ENCODE measurements around the gene TMEM52B.
"Not testable (repeated sequence)": the region's sequence is repeated elsewhere in the genome, so short reads cannot be mapped to it uniquely, and the experiment has no call there.

The TMEM52B gene

GRCh38 chr12:10171973-10172728, 6.7 kb upstream of the TMEM52B start, which contains the start of gene OLR1:
Gene OLR1 (minus strand): TSS chr12:10172132. CDS start chr12:10172077, 55 bp downstream.
- no peak for DNase-seq

- DNase-seq: no peak
These were observed 3.7 kb upstream of the TMEM52B start for GRCh38 chr12:10174986-10175614.

GRCh38 chr12:10175846-10176636, 2.8 kb upstream of the TMEM52B start:
- no peak for DNase-seq

- DNase-seq: no peak
These were observed 947 bp downstream of the TMEM52B start for GRCh38 chr12:10179776-10180181.

GRCh38 chr12:10182354-10183049, 3.7 kb downstream of the TMEM52B start:
- DNase-seq: no peak

- DNase-seq: no peak
These were observed 5.5 kb downstream of the TMEM52B start for GRCh38 chr12:10184261-10184843.

- DNase-seq: no peak
These were observed 7.5 kb downstream of the TMEM52B start for GRCh38 chr12:10186299-10186698.

GRCh38 chr12:10186958-10187357, 8.1 kb downstream of the TMEM52B start:
- DNase-seq: not testable (repeated sequence)

GRCh38 chr12:10189653-10190052, 10.8 kb downstream of the TMEM52B start:
- no peak for DNase-seq

- DNase-seq: no peak
These were observed 11.9 kb downstream of the TMEM52B start for GRCh38 chr12:10190558-10191388.

- no peak for DNase-seq
These were observed 13.0 kb downstream of the TMEM52B start for GRCh38 chr12:10191865-10192264.

GRCh38 chr12:10194160-10194670, 15.4 kb downstream of the TMEM52B start:
- no peak for DNase-seq

GRCh38 chr12:10196210-10196609, 17.4 kb downstream of the TMEM52B start:
- DNase-seq: no peak

GRCh38 chr12:10197879-10198278, 19.0 kb downstream of the TMEM52B start:
- DNase-seq: no peak

- DNase-seq: not testable (repeated sequence)
These were observed 25.7 kb downstream of the TMEM52B start for GRCh38 chr12:10204495-10204894.

GRCh38 chr12:10205220-10205807, 26.5 kb downstream of the TMEM52B start:
- DNase-seq: no peak

GRCh38 chr12:10207136-10207535, 28.3 kb downstream of the TMEM52B start:
- no peak for DNase-seq

- DNase-seq: no peak
These were observed 31.4 kb downstream of the TMEM52B start for GRCh38 chr12:10210225-10210624.

GRCh38 chr12:10211101-10211939, 32.5 kb downstream of the TMEM52B start:
- no peak for DNase-seq

All from NCI-H1436 treated with DMSO at 0.1 percent for 48 hours (cell line).